CD14-positive monocyte (primary cell): ENCODE measurements around the gene ABHD17C. TPM values are rescaled to one million over a fixed set of nuclear protein-coding genes. Genes with fewer than 3 reads are reported as not detected.
A peak's percentile ranks its signal among the peaks of the same experiment; 100 is the strongest.

ENCODE experiments used
- DNase-seq, 3 donors: peaks; one replicate each; pipeline ENCODE4 v3.0.0-alpha.2; 2011 to 2022
- H2AFZ ChIP-seq: 2 replicates; pipeline ENCODE4 v1.6.0; 2012; ENCODE audit warnings: mild to moderate bottlenecking, low read depth, low read length, inconsistent platforms; ENCODE audit not compliant: insufficient read depth, poor library complexity, severe bottlenecking
- H3K27ac ChIP-seq, 2 donors: 1 replicate in 1 of 2; 2 replicates in 1 of 2; pipeline ENCODE4 v1.5.1; 2012 to 2013; ENCODE audit warnings: low read length in 2 of 2, control low read depth in 1 of 2, inconsistent platforms in 1 of 2, low read depth in 1 of 2, mild to moderate bottlenecking in 1 of 2
- H3K27me3 ChIP-seq, 2 donors: one replicate each; pipeline versions ENCODE4 v1.6.0 to v1.6.1; 2011 to 2013; ENCODE audit warnings: low read length in 2 of 2; ENCODE audit not compliant: control insufficient read depth in 2 of 2, insufficient read depth in 2 of 2
- H3K36me3 ChIP-seq, 2 donors: replicated peaks in 1 of 2; 1 replicate in 1 of 2; 2 replicates in 1 of 2; pipeline versions ENCODE4 v1.5.1 to v1.6.1; 2012 to 2013; ENCODE audit warnings: low read length in 2 of 2, control low read depth in 1 of 2, inconsistent platforms in 1 of 2, mild to moderate bottlenecking in 1 of 2; ENCODE audit not compliant: insufficient read depth in 2 of 2, control insufficient read depth in 1 of 2
- H3K4me1 ChIP-seq, 2 donors: 1 replicate in 1 of 2; 2 replicates in 1 of 2; pipeline versions ENCODE4 v1.5.1 to v1.6.1; 2012 to 2013; ENCODE audit warnings: low read length in 2 of 2, control low read depth in 1 of 2, inconsistent platforms in 1 of 2, mild to moderate bottlenecking in 1 of 2, moderate library complexity in 1 of 2; ENCODE audit not compliant: insufficient read depth in 2 of 2, control insufficient read depth in 1 of 2
- H3K4me2 ChIP-seq: replicated peaks from 2 replicates; pipeline ENCODE3; 2012; ENCODE audit warnings: low read length, moderate library complexity, mild to moderate bottlenecking; ENCODE audit not compliant: poor library complexity, severe bottlenecking; ENCODE audit errors: extremely low read depth
- H3K4me3 ChIP-seq, 3 experiments: fragments of 200-600 bp in 1 of 3; sonication (generic) in 1 of 3; replicated peaks in 1 of 3; 1 replicate in 2 of 3; 2 replicates in 1 of 3; pipeline ENCODE4 v1.5.1; 2011 to 2013; ENCODE audit warnings: low read length in 3 of 3, mild to moderate bottlenecking in 3 of 3, control low read depth in 2 of 3, low read depth in 2 of 3, inconsistent platforms in 1 of 3, moderate library complexity in 1 of 3
- H3K79me2 ChIP-seq: 2 replicates; pipeline ENCODE4 v1.6.0; 2012; ENCODE audit warnings: mild to moderate bottlenecking, control low read depth, inconsistent platforms, low read length, moderate library complexity; ENCODE audit not compliant: insufficient read depth
- H3K9ac ChIP-seq: 2 replicates; pipeline ENCODE4 v1.6.0; 2017; ENCODE audit warnings: low read length, mild to moderate bottlenecking; ENCODE audit not compliant: insufficient read depth, poor library complexity, severe bottlenecking
- H3K9me3 ChIP-seq, 2 donors: replicated peaks in 1 of 2; 1 replicate in 1 of 2; 2 replicates in 1 of 2; pipeline versions ENCODE4 v1.5.1 to v1.6.1; 2012 to 2013; ENCODE audit warnings: low read length in 2 of 2, control low read depth in 1 of 2; ENCODE audit not compliant: control insufficient read depth in 1 of 2, insufficient read depth in 1 of 2
- H4K20me1 ChIP-seq: 2 replicates; pipeline ENCODE4 v1.6.0; 2012; ENCODE audit warnings: mild to moderate bottlenecking, low read length, control low read depth, moderate library complexity; ENCODE audit not compliant: insufficient read depth
- H3K27ac Mint-ChIP-seq, 7 donors: one replicate each; pipeline ENCODE4 v1.8.0; 2020; ENCODE audit warnings: mild to moderate bottlenecking in 7 of 7, mixed read lengths in 7 of 7, moderate library complexity in 6 of 7, inconsistent platforms in 2 of 7
- H3K27me3 Mint-ChIP-seq, 3 donors: one replicate each; pipeline ENCODE4 v1.8.0; 2021 to 2022; ENCODE audit warnings: low read depth in 3 of 3, mild to moderate bottlenecking in 3 of 3, mixed read lengths in 3 of 3, moderate library complexity in 3 of 3, inconsistent platforms in 1 of 3
- H3K36me3 Mint-ChIP-seq, 2 donors: one replicate each; pipeline ENCODE4 v1.8.0; 2020; ENCODE audit warnings: mixed read lengths in 2 of 2, inconsistent platforms in 1 of 2, mild to moderate bottlenecking in 1 of 2
- H3K4me1 Mint-ChIP-seq: one replicate; pipeline ENCODE4 v1.8.0; 2020; ENCODE audit warnings: mild to moderate bottlenecking, mixed read lengths
- H3K4me3 Mint-ChIP-seq, 2 donors: one replicate each; pipeline ENCODE4 v1.8.0; 2020; ENCODE audit warnings: mild to moderate bottlenecking in 2 of 2, mixed read lengths in 2 of 2, moderate library complexity in 1 of 2
- H3K9me3 Mint-ChIP-seq, 7 donors: one replicate each; pipeline ENCODE4 v1.8.0; 2020 to 2022; ENCODE audit warnings: mixed read lengths in 7 of 7, mild to moderate bottlenecking in 6 of 7, moderate library complexity in 6 of 7, inconsistent platforms in 2 of 7
- WGBS: methylation state at CpG from one replicate; pipeline ENCODE4 v1.1.5; 2013; ENCODE audit warnings: missing lambda C conversion rate; ENCODE audit not compliant: insufficient coverage; 5-methylcytosine and 5-hydroxymethylcytosine counted together
- intact Hi-C, 2 donors: fragments of 100-400 bp; cut with micrococcal nuclease; formaldehyde crosslinking; loops; one replicate each; pipeline versions ENCODE4 v1.15.0 to v1.15.1; 2023
- polyA plus RNA-seq, 3 donors: library from polyadenylated mRNA; depleted of rRNA in 1 of 3; unstranded in 2 of 3; stranded (reverse) in 1 of 3; fragments of 300-500 nt in 2 of 3; fragments of >200 nt in 1 of 3; fragmentation: Illumina TruSeq in 2 of 3; gene quantifications; 1 replicate in 2 of 3; 2 replicates in 1 of 3; pipeline ENCODE4 v1.2.3, GENCODE V29; 2012 to 2021
- TF ChIP-seq, protein P1 (sequence below): fragments of 200-600 bp; IDR thresholded peaks from one replicate; pipeline ENCODE4 v1.8.0; 2022; ENCODE audit warnings: antibody characterized with exemption, mild to moderate bottlenecking

ABHD17C gene
- polyA plus RNA-seq, 3 donors: 0.48 to 0.76 (median 0.68) TPM

GRCh38 chr15:80727196-80727595 lies 32.1 kb downstream of the ABHD17C start:
- H3K4me2 ChIP-seq: no peak overlapping the region
- H3K27me3 ChIP-seq: no peaks in the 10 kb centered on the region
- no peak overlapping the region for H3K4me3 ChIP-seq
- H3K4me3 Mint-ChIP-seq: no peak overlapping the region
- no peaks in the 10 kb centered on the region for H3K27me3 Mint-ChIP-seq
- H4K20me1 ChIP-seq: no peaks in the 10 kb centered on the region
- no peaks in the 10 kb centered on the region for H3K79me2 ChIP-seq
- no peak overlapping the region for H3K9ac ChIP-seq
- 100% methylated on average over 3 of the region's 4 CpGs for WGBS
- H3K4me1 ChIP-seq: no peaks in the 10 kb centered on the region
- H3K9me3 ChIP-seq: peaks cover 0 to 4% of the 10 kb centered on the region in 2 donors
- peaks cover 0 to 9% (median 5%) of the 10 kb centered on the region in 7 donors for H3K9me3 Mint-ChIP-seq
- no peaks in the 10 kb centered on the region for H3K36me3 ChIP-seq
- TF ChIP-seq, protein P1, sequence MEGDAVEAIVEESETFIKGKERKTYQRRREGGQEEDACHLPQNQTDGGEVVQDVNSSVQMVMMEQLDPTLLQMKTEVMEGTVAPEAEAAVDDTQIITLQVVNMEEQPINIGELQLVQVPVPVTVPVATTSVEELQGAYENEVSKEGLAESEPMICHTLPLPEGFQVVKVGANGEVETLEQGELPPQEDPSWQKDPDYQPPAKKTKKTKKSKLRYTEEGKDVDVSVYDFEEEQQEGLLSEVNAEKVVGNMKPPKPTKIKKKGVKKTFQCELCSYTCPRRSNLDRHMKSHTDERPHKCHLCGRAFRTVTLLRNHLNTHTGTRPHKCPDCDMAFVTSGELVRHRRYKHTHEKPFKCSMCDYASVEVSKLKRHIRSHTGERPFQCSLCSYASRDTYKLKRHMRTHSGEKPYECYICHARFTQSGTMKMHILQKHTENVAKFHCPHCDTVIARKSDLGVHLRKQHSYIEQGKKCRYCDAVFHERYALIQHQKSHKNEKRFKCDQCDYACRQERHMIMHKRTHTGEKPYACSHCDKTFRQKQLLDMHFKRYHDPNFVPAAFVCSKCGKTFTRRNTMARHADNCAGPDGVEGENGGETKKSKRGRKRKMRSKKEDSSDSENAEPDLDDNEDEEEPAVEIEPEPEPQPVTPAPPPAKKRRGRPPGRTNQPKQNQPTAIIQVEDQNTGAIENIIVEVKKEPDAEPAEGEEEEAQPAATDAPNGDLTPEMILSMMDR: no peak
- no peak overlapping the region for H3K27ac Mint-ChIP-seq
- intact Hi-C loops: no loop called here
- peaks cover 0 to 3% of the 10 kb centered on the region in 2 donors for H3K36me3 Mint-ChIP-seq
- no peak overlapping the region for H3K27ac ChIP-seq
- H3K4me1 Mint-ChIP-seq: peaks cover 10% of the 10 kb centered on the region
- no peak for DNase-seq
- no peak overlapping the region for H2AFZ ChIP-seq

GRCh38 chr15:80727596-80727995 lies 32.5 kb downstream of the ABHD17C start:
- H3K36me3 ChIP-seq: no peaks in the 10 kb centered on the region
- 95% methylated on average over 5 of the region's 5 CpGs for WGBS
- TF ChIP-seq, protein P1: no peak
- no peak overlapping the region for H3K4me3 ChIP-seq
- no peak overlapping the region for H3K27ac ChIP-seq
- H3K79me2 ChIP-seq: no peaks in the 10 kb centered on the region
- H3K27ac Mint-ChIP-seq: peak overlapping the region in 1 of 7 donors; percentile 2
- H3K27me3 ChIP-seq: no peaks in the 10 kb centered on the region
- H3K27me3 Mint-ChIP-seq: peaks cover 0 to 2% (median 0%) of the 10 kb centered on the region in 3 donors
- intact Hi-C loops: no loop called here
- H3K9me3 ChIP-seq: peaks cover 0 to 4% of the 10 kb centered on the region in 2 donors
- H3K36me3 Mint-ChIP-seq: peaks cover 0 to 3% of the 10 kb centered on the region in 2 donors
- no peaks in the 10 kb centered on the region for H4K20me1 ChIP-seq
- no peak overlapping the region for H3K4me2 ChIP-seq
- H3K9me3 Mint-ChIP-seq: peaks cover 0 to 9% (median 5%) of the 10 kb centered on the region in 7 donors
- no peak for DNase-seq
- no peak overlapping the region for H3K4me3 Mint-ChIP-seq
- H3K9ac ChIP-seq: no peak overlapping the region
- H2AFZ ChIP-seq: no peak overlapping the region
- peaks cover 10% of the 10 kb centered on the region for H3K4me1 Mint-ChIP-seq
- H3K4me1 ChIP-seq: no peaks in the 10 kb centered on the region
